ENCODE results near the gene TBL1X.
A peak's percentile ranks its signal among the peaks of the same experiment; 100 is the strongest.
"Not testable (repeated sequence)": the region's sequence is repeated elsewhere in the genome, so short reads cannot be mapped to it uniquely, and the experiment has no call there.

The TBL1X gene

DNA sequence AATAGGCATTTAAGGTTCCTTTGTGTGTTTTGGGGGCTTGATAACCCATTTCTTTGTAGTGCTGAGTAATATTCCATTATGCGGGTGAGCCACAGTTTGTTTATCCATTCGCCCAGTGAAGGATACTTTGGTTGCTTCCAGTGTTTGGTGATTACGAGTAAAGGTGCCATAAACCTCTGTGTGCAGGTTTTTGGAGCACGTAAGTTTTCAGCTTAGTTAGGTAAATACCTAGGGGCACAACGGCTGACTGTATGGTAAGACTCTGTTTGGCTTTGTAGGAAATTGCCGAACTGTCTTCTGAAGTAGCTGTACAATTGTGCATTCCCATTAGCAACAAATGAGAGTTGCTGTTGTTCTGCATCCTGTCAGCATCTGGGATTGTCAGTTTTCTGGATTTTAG lies 3.8 kb upstream of the TBL1X start:
- Histone ChIP-seq H3K9me3 (ENCODE audit: control insufficient read depth, insufficient read depth, low read depth, low read length) (no peaks in the 10 kb centered on the region), H3K4me1 (ENCODE audit: control insufficient read depth, insufficient read depth, low read length) (peaks cover 11% of the 10 kb centered on the region), H3K27ac (ENCODE audit: low read depth, low read length) (no peak overlapping the region), H3K4me3 (ENCODE audit: low read depth, low read length) (no peak overlapping the region), H3K27me3 (ENCODE audit: control insufficient read depth, insufficient read depth, low read length) (peaks cover under 1% of the 10 kb centered on the region), H3K36me3 (ENCODE audit: control insufficient read depth, insufficient read depth, low read length) (no peaks in the 10 kb centered on the region), H3K9ac (ENCODE audit: low read length) (no peak overlapping the region)

DNA sequence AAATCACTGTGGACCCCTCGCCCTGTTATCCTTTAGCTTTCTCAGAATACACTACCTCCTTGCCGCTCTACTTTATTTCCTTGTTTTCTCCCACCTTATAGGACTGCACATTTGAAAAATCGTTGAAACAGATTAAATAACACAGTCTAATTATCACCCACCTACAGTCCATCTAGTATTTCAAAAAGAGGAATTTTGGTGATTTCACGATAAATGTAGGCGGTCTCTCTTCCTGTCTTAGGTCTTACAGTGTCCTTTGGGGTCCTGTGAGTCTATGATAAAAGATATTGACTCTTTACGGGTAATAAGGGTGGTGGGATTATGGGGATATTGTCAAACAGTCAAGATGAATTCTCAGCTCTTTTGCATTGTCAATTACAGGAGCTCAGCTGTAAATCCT lies 2.4 kb upstream of the TBL1X start:
- Histone ChIP-seq H3K27me3 (ENCODE audit: control insufficient read depth, insufficient read depth, low read length) (peaks cover 14% of the 10 kb centered on the region), H3K4me1 (ENCODE audit: control insufficient read depth, insufficient read depth, low read length) (peaks cover 24% of the 10 kb centered on the region), H3K9ac (ENCODE audit: low read length) (no peak overlapping the region), H3K36me3 (ENCODE audit: control insufficient read depth, insufficient read depth, low read length) (no peaks in the 10 kb centered on the region), H3K4me3 (ENCODE audit: low read depth, low read length) (no peak overlapping the region), H3K9me3 (ENCODE audit: control insufficient read depth, insufficient read depth, low read depth, low read length) (no peaks in the 10 kb centered on the region), H3K27ac (ENCODE audit: low read depth, low read length) (no peak overlapping the region)

DNA sequence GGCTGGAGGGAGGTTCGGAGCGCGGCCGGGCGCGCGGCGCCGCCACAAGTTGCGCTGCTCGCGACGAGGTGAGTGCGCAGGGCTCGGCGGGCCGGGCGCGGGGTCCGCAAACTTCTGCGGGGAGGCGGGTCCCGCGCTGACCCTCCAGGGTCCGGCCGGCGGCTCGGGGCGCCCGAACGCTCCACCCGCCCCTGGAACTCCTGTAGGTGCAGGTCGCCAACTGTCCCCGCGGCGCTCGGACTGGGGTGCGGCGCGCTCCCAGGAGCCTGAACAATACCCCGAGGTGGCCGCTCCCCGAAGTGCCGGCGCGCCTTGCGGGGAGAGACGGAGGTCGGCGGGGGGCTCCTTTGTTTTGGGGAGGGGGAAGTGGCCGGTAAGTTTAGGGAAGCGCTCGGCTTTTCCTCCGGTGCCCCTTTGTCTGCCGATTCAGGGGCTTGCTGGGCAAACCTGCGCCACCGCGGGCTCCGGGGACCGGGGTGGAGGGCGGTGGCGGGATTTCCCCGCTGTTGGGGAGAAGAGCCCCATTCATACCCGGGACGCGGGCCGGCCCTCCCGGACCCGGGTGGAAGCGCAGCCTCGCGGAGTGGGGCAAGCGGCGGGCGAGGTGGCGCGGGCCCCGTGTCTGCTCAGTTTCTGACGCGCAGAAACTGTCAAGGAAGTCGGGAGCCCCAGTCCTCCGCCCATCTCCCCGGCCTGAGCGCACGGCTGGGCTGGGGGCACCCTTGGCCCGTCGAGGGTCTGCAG lies 694 bp downstream of the TBL1X start:
- H3K4me1 ChIP-seq (ENCODE audit: control insufficient read depth, insufficient read depth, low read length): peaks cover 34% of the 10 kb centered on the region
- H3K27ac ChIP-seq (ENCODE audit: low read depth, low read length): peak overlapping the region; percentile 58; the same call in 1 of the 2 replicates
- H3K9me3 ChIP-seq (ENCODE audit: control insufficient read depth, insufficient read depth, low read depth, low read length): no peaks in the 10 kb centered on the region
- H3K9ac ChIP-seq (ENCODE audit: low read length): peak overlapping the region; percentile 79
- peak overlapping the region; percentile 59 for H3K4me3 ChIP-seq (ENCODE audit: low read depth, low read length)
- peaks cover 21% of the 10 kb centered on the region for H3K27me3 ChIP-seq (ENCODE audit: control insufficient read depth, insufficient read depth, low read length)
- no peaks in the 10 kb centered on the region; the same call in 1 of the 2 replicates for H3K36me3 ChIP-seq (ENCODE audit: control insufficient read depth, insufficient read depth, low read length)

GRCh38 chrX:9466124-9466495 lies 1.3 kb downstream of the TBL1X start:
- Histone ChIP-seq H3K27ac (ENCODE audit: low read depth, low read length) (no peak overlapping the region), H3K36me3 (ENCODE audit: control insufficient read depth, insufficient read depth, low read length) (peaks cover under 1% of the 10 kb centered on the region; the same call in 1 of the 2 replicates), H3K9ac (ENCODE audit: low read length) (peak overlapping the region; percentile 79)

DNA sequence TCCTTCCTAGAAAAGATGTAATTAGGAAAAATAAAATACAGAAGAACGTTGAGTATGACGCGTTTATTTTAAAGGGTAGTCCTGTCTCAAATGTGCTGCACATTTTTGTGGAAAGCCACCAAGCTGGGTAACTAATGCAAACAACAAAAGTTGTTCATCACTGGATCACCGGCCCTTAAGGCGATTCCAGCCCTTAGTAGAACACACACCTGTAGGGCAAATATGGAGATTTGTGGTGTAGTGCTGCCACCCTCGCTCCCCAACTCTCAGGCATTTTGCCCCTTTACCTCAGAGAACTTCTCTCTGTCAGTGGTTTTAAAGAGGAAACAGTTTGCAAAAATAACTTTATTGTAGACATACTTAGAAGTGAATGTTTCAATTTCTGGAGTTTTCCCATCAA lies 1.9 kb downstream of the TBL1X start:
- Histone ChIP-seq H3K9me3 (ENCODE audit: control insufficient read depth, insufficient read depth, low read depth, low read length) (no peaks in the 10 kb centered on the region), H3K27ac (ENCODE audit: low read depth, low read length) (no peak overlapping the region), H3K4me1 (ENCODE audit: control insufficient read depth, insufficient read depth, low read length) (peaks cover 34% of the 10 kb centered on the region), H3K36me3 (ENCODE audit: control insufficient read depth, insufficient read depth, low read length) (peaks cover 3% of the 10 kb centered on the region; the same call in 1 of the 2 replicates), H3K4me3 (ENCODE audit: low read depth, low read length) (peak overlapping the region; percentile 59), H3K27me3 (ENCODE audit: control insufficient read depth, insufficient read depth, low read length) (peaks cover 21% of the 10 kb centered on the region), H3K9ac (ENCODE audit: low read length) (peak overlapping the region; percentile 79)

More at GRCh38 chrX:9466124-9466495, 1.3 kb downstream of the TBL1X start:
- Histone ChIP-seq H3K9me3 (ENCODE audit: control insufficient read depth, insufficient read depth, low read depth, low read length) (no peaks in the 10 kb centered on the region), H3K4me1 (ENCODE audit: control insufficient read depth, insufficient read depth, low read length) (peaks cover 34% of the 10 kb centered on the region), H3K27me3 (ENCODE audit: control insufficient read depth, insufficient read depth, low read length) (peaks cover 21% of the 10 kb centered on the region), H3K4me3 (ENCODE audit: low read depth, low read length) (peak overlapping the region; percentile 59)

- H3K9ac ChIP-seq (ENCODE audit: low read length): no peak overlapping the region
These were observed 2.3 kb downstream of the TBL1X start for GRCh38 chrX:9467146-9467545.

GRCh38 chrX:9467751-9468150 lies 2.9 kb downstream of the TBL1X start:
- Histone ChIP-seq H3K9ac (ENCODE audit: low read length) (no peak overlapping the region), H3K4me1 (ENCODE audit: control insufficient read depth, insufficient read depth, low read length) (peaks cover 26% of the 10 kb centered on the region), H3K36me3 (ENCODE audit: control insufficient read depth, insufficient read depth, low read length) (peaks cover 3% of the 10 kb centered on the region; the same call in 1 of the 2 replicates), H3K27ac (ENCODE audit: low read depth, low read length) (no peak overlapping the region), H3K4me3 (ENCODE audit: low read depth, low read length) (peak overlapping the region; percentile 59), H3K27me3 (ENCODE audit: control insufficient read depth, insufficient read depth, low read length) (peaks cover 21% of the 10 kb centered on the region), H3K9me3 (ENCODE audit: control insufficient read depth, insufficient read depth, low read depth, low read length) (no peaks in the 10 kb centered on the region)

More at GRCh38 chrX:9467146-9467545, 2.3 kb downstream of the TBL1X start:
- Histone ChIP-seq H3K36me3 (ENCODE audit: control insufficient read depth, insufficient read depth, low read length) (peaks cover 3% of the 10 kb centered on the region; the same call in 1 of the 2 replicates), H3K9me3 (ENCODE audit: control insufficient read depth, insufficient read depth, low read depth, low read length) (no peaks in the 10 kb centered on the region), H3K4me1 (ENCODE audit: control insufficient read depth, insufficient read depth, low read length) (peaks cover 33% of the 10 kb centered on the region), H3K27me3 (ENCODE audit: control insufficient read depth, insufficient read depth, low read length) (peaks cover 21% of the 10 kb centered on the region), H3K4me3 (ENCODE audit: low read depth, low read length) (peak overlapping the region; percentile 59), H3K27ac (ENCODE audit: low read depth, low read length) (no peak overlapping the region)

DNA sequence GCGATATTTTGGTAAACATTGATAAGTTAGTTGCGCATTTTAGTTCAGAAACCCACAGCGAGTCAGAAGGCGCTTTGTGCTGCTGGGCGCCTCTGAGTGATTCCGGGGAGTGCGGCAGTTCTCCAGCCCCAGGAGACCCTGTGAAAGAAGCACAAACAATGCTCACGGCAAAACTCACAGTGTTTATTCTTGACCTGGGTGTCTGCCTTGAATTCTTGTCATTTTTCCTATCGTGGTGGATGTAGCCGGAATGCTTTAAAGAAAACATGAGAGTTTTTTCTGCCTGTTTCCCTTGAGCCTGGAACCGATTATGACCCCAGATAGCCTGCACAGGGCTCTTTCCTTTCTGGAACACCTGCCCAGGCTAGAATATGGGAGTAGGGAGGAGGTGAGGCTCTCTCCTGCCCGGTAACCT lies 6.7 kb downstream of the TBL1X start:
- Histone ChIP-seq H3K9ac (ENCODE audit: low read length) (no peak overlapping the region), H3K4me3 (ENCODE audit: low read depth, low read length) (no peak overlapping the region)

GRCh38 chrX:9473708-9474107 lies 8.8 kb downstream of the TBL1X start:
- Histone ChIP-seq H3K27ac (ENCODE audit: low read depth, low read length) (no peak overlapping the region), H3K4me1 (ENCODE audit: control insufficient read depth, insufficient read depth, low read length) (peaks cover 3% of the 10 kb centered on the region; the same call in 1 of the 2 replicates), H3K9ac (ENCODE audit: low read length) (no peak overlapping the region), H3K4me3 (ENCODE audit: low read depth, low read length) (no peak overlapping the region), H3K9me3 (ENCODE audit: control insufficient read depth, insufficient read depth, low read depth, low read length) (no peaks in the 10 kb centered on the region), H3K27me3 (ENCODE audit: control insufficient read depth, insufficient read depth, low read length) (no peaks in the 10 kb centered on the region), H3K36me3 (ENCODE audit: control insufficient read depth, insufficient read depth, low read length) (peaks cover 14% of the 10 kb centered on the region; the same call in 1 of the 2 replicates)

More for the DNA sequence above, 6.7 kb downstream of the TBL1X start:
- peaks cover 15% of the 10 kb centered on the region for H3K27me3 ChIP-seq (ENCODE audit: control insufficient read depth, insufficient read depth, low read length)
- H3K4me1 ChIP-seq (ENCODE audit: control insufficient read depth, insufficient read depth, low read length): peaks cover 19% of the 10 kb centered on the region
- H3K36me3 ChIP-seq (ENCODE audit: control insufficient read depth, insufficient read depth, low read length): peaks cover 9% of the 10 kb centered on the region; the same call in 1 of the 2 replicates
- H3K9me3 ChIP-seq (ENCODE audit: control insufficient read depth, insufficient read depth, low read depth, low read length): no peaks in the 10 kb centered on the region
- H3K27ac ChIP-seq (ENCODE audit: low read depth, low read length): no peak overlapping the region

- not testable (repeated sequence) for H3K4me3 ChIP-seq (ENCODE audit: low read depth, low read length); H3K4me1 ChIP-seq (ENCODE audit: control insufficient read depth, insufficient read depth, low read length); H3K9ac ChIP-seq (ENCODE audit: low read length); H3K27me3 ChIP-seq (ENCODE audit: control insufficient read depth, insufficient read depth, low read length); H3K27ac ChIP-seq (ENCODE audit: low read depth, low read length); H3K9me3 ChIP-seq (ENCODE audit: control insufficient read depth, insufficient read depth, low read depth, low read length)
- peaks cover 14% of the 10 kb centered on the region; the same call in 1 of the 2 replicates for H3K36me3 ChIP-seq (ENCODE audit: control insufficient read depth, insufficient read depth, low read length)
These were observed 10.6 kb downstream of the TBL1X start for GRCh38 chrX:9475417-9475816.

GRCh38 chrX:9475984-9476383 lies 11.1 kb downstream of the TBL1X start:
- Histone ChIP-seq H3K9me3 (ENCODE audit: control insufficient read depth, insufficient read depth, low read depth, low read length) (peaks cover 4% of the 10 kb centered on the region; the same call in 1 of the 2 replicates), H3K27me3 (ENCODE audit: control insufficient read depth, insufficient read depth, low read length) (no peaks in the 10 kb centered on the region), H3K9ac (ENCODE audit: low read length) (no peak overlapping the region), H3K36me3 (ENCODE audit: control insufficient read depth, insufficient read depth, low read length) (peaks cover 14% of the 10 kb centered on the region; the same call in 1 of the 2 replicates), H3K4me1 (ENCODE audit: control insufficient read depth, insufficient read depth, low read length) (peaks cover 3% of the 10 kb centered on the region; the same call in 1 of the 2 replicates), H3K4me3 (ENCODE audit: low read depth, low read length) (no peak overlapping the region), H3K27ac (ENCODE audit: low read depth, low read length) (no peak overlapping the region)

Measured in HUES6 (cell line).